NCI-H1417 treated with DMSO at 0.1 percent for 48 hours (cell line): ENCODE results near the gene CTAGE6.
"Not testable (repeated sequence)": the region's sequence is repeated elsewhere in the genome, so short reads cannot be mapped to it uniquely, and the experiment has no call there.

Source experiments
- DNase-seq: peaks from one replicate; lab custom pipeline; 2025; lab: John Stamatoyannopoulos, UW

The CTAGE6 gene, protein sequence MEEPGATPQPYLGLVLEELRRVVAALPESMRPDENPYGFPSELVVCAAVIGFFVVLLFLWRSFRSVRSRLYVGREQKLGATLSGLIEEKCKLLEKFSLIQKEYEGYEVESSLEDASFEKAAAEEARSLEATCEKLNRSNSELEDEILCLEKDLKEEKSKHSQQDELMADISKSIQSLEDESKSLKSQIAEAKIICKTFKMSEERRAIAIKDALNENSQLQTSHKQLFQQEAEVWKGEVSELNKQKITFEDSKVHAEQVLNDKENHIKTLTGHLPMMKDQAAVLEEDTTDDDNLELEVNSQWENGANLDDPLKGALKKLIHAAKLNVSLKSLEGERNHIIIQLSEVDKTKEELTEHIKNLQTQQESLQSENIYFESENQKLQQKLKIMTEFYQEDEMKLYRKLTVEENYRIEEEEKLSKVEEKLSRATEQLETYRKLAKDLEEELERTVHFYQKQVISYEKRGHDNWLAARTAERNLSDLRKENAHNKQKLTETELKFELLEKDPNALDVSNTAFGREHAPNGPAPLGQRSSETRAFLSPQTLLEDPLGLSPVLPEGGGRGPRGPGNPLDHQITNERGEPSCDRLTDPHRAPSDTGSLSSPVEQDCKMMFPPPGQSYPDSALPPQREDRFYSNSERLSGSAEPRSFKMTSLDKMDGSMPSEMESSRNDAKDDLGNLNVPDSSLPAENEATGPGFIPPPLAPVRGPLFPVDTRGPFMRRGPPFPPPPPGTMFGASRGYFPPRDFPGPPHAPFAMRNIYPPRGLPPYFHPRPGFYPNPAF

GRCh38 chr7:143757596-143757995 lies at the start of gene CTAGE6:
CTAGE6 (minus strand) TSS chr7:143757696; CDS start chr7:143757658, 38 bp downstream.
- DNase-seq: not testable (repeated sequence)

- DNase-seq: not testable (repeated sequence)
Observed at GRCh38 chr7:143806664-143807071, 49.2 kb upstream of the CTAGE6 start.

DNA sequence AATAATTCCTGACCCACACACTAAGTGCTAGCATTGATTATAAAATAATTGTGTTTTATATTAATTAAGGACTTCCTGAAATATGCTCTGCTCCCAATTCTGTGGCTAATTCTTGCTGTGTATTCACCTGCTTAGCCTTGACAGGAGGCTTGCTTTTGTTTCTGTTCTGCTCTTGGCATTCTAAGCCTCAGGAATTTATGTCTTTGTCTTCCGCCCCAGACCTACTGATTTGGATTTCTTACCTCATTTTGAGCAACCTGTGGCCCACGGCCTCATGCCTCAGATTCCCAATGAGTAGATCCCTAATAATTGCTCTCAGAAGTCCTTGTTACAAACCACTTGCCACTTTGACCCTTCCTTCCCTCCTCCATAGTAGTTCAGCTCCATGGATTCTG lies 40.4 kb upstream of the CTAGE6 start:
- DNase-seq: not testable (repeated sequence)

GRCh38 chr7:143797119-143797895 lies 39.8 kb upstream of the CTAGE6 start:
- DNase-seq: not testable (repeated sequence)

GRCh38 chr7:143795653-143796052 lies 38.2 kb upstream of the CTAGE6 start:
- not testable (repeated sequence) for DNase-seq

DNA sequence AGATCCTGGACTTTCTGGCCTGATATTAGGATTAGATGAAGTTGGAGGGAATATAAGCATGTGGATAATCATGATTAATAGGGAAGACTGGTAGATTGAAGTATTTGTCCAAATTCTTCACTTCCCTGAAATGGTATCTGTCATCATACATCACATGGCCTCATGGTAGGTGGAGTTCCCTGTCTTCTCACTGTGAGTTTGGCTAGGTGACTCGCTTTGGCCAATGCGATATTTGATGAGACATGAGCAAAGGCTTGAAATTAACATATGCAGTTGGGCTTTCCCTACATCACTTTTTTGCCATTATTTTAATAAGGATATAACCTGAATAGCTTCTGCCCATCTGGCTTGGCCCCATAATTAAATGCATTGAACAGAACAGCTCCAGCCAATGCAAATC lies 35.1 kb upstream of the CTAGE6 start:
- DNase-seq: not testable (repeated sequence)

GRCh38 chr7:143785415-143786182 lies 28.1 kb upstream of the CTAGE6 start:
- not testable (repeated sequence) for DNase-seq

GRCh38 chr7:143779591-143779990 lies 22.1 kb upstream of the CTAGE6 start:
- DNase-seq: not testable (repeated sequence)

- DNase-seq: not testable (repeated sequence)
Observed at GRCh38 chr7:143772738-143773468, 15.4 kb upstream of the CTAGE6 start.

- not testable (repeated sequence) for DNase-seq
Observed at GRCh38 chr7:143767531-143767930, 10.0 kb upstream of the CTAGE6 start.

DNA sequence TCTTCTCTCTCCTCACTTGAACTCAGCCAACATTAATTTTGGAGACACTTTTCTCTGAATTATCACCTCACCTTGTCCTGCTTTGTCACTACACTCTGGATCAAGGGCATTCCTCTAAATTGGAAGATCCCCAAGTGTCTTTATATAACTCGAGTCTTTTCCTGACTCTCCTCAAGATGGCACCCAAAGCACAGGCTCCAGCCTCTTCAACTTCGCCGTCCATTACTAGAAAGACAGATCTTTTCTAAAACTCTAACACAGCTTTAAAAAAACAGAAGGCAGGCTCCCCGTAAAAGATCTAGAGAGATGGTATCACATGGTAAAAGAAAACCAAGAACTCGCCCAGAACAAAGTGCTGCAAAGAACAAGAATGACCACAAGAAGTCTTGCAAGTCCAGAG lies 8.2 kb upstream of the CTAGE6 start:
- not testable (repeated sequence) for DNase-seq

DNA sequence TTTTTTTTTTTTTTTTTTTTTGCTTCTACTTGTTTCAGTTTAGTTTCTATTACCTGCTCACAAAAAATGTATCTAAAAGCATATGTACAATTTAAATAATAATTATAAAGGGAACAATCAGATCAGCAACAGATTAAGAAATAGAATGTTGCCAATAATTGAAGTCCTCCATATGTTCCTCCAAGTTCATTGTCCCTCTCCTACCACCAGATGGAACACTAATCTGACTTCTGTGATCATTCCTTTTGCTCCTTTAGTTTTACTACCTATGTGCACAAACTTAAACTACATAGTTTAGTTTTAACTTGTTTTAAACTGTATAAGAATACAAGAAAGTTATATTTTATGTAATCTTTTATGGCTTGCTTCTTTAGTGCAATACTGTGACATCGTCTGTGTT lies 5.6 kb upstream of the CTAGE6 start:
- DNase-seq: not testable (repeated sequence)

DNA sequence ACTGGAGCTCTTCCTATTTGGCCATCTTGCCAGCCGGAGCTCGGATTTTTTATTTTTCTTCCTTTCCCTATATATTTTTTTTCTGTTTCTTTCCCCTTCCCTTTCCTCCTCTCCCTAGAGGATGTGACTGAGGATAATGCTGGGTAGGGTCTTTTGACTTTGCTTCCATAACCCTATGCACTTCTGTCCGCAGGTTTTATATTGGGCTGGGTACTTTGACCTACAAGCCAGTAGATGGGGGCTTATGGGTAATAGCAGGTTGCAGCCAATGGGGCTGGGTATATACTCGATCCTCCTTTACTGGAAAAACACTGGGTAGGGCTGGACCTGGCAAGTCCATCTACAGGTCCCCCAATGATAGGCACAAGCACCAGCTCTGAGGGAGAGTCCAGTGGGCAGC lies 12.2 kb downstream of the CTAGE6 start:
- not testable (repeated sequence) for DNase-seq

- DNase-seq: not testable (repeated sequence)
Observed at GRCh38 chr7:143737037-143737819, 20.3 kb downstream of the CTAGE6 start.

- no peak for DNase-seq
Observed at GRCh38 chr7:143735962-143736361, 21.5 kb downstream of the CTAGE6 start.

DNA sequence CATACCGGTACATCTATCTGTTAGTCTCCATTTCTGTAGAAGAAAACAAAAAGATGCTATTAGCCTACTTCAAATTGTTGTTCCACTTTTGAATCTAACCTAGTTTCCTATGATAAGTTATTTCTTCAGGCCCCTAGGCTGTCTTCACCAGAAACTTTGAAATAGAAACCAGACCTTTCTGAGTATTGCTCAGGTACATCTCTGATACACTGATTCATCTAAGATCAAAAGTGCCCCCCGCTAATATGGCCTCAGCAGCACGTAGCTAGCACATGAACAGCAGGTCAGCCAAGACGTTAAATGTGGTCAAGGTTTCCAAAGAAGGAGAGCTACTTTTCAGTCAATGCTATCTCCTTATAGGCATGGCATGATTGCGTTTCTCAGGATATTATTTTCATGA lies 23.6 kb downstream of the CTAGE6 start:
- no peak for DNase-seq

DNA sequence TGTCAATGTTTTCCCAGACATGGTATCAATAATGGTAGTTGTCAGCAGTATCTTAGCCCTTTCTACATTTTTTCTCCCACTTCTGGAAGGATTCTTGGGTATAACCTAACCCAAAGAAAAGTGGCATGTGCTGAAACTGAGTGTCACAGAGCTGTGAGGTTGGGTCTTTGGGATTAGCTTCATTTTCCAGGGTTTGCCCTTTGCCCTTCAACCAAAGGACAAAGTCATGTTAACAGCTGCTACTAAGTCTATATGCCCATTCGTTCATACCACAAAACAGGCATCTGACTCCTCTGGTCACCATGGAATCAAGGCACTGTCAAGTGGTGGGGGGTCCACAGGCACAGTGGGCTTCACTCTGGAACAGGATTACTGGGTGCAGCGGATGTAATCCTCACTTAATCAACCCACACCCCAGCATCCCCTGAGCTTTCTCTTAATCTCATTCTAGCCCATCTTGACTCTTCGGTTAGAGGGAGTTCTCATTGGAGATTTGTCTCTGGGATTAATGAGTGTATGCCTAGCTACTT lies 29.1 kb downstream of the CTAGE6 start:
- no peak for DNase-seq

DNA sequence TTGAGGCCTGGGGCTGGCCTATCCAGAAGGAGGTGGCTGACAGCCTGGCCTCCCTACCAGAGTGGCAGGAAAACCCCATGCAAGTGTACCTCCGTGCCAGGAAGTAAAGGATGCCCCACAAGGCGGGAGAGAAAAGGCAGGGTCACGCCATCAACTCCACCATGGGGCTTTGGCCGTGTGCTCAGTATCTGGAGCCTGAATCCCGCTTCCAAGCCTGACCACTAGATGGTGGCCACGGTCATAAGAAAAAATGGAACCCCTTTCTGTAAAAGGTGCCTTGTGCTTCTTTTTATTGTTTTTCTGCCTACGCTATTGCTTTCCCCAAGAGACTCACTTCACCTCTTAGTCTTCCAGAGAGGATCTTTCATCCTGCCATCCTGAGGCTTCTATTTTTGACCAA lies 29.9 kb downstream of the CTAGE6 start:
- DNase-seq: not testable (repeated sequence)

GRCh38 chr7:143726143-143726542 lies 31.4 kb downstream of the CTAGE6 start:
- DNase-seq: not testable (repeated sequence)

GRCh38 chr7:143720335-143720734 lies 37.2 kb downstream of the CTAGE6 start:
- DNase-seq: not testable (repeated sequence)
